HEK293T (cell line): ENCODE measurements around the gene CDH4.

Source experiments
- FOXA1 ChIP-seq: fragments of 450-650 bp; IDR thresholded peaks from 2 replicates; pipeline ENCODE4 v1.6.1; 2016; ENCODE audit warnings: mild to moderate bottlenecking
- NFRKB ChIP-seq: fragments of 450-650 bp; IDR thresholded peaks from 2 replicates; pipeline ENCODE4 v1.6.1; 2016; ENCODE audit warnings: mild to moderate bottlenecking, moderate library complexity
- ZNF384 ChIP-seq: fragments of 450-650 bp; IDR thresholded peaks from 2 replicates; pipeline ENCODE4 v1.6.1; 2016

- TF ChIP-seq ZNF384 = no peak
- TF ChIP-seq NFRKB = no peak
- no peak for TF ChIP-seq FOXA1
Observed at GRCh38 chr20:61700595-61701140, 448.6 kb downstream of the CDH4 start.
